Spleen (tissue), 7 donors: ENCODE measurements around the gene PTGER2.

Source experiments
- POLR2A ChIP-seq, 3 donors: fragments of 450-650 bp; IDR thresholded peaks; one replicate each; pipeline ENCODE4 v1.5.1; 2017; ENCODE audit warnings: antibody characterized with exemption in 3 of 3, mild to moderate bottlenecking in 1 of 3
- POLR2AphosphoS5 ChIP-seq, 3 donors: sonication (generic); formaldehyde crosslinking; IDR thresholded peaks; one replicate each; pipeline ENCODE4 v1.5.1; 2017; ENCODE audit warnings: antibody characterized with exemption in 3 of 3
- TF ChIP-seq, protein P1 (sequence below), 11 experiments: fragments of 200-600 bp in 7 of 11; fragments of 450-650 bp in 4 of 11; sonication (generic) in 4 of 11; IDR thresholded peaks in 8 of 11; conservative IDR thresholded peaks in 3 of 11; 1 replicate in 7 of 11; 2 replicates in 4 of 11; pipeline versions ENCODE4 v1.4.0 to v1.8.0; 2016 to 2021; ENCODE audit warnings: antibody characterized with exemption in 11 of 11, inconsistent platforms in 4 of 11, mild to moderate bottlenecking in 1 of 11
- donor health status: DM: no; HTN: no; CAD: no; lungs with moderate emphysema.
- donor health status: DM: no; HTN: no; CAD: no.
- donor health status: DM: no; HTN: no; CAD: no.

DNA sequence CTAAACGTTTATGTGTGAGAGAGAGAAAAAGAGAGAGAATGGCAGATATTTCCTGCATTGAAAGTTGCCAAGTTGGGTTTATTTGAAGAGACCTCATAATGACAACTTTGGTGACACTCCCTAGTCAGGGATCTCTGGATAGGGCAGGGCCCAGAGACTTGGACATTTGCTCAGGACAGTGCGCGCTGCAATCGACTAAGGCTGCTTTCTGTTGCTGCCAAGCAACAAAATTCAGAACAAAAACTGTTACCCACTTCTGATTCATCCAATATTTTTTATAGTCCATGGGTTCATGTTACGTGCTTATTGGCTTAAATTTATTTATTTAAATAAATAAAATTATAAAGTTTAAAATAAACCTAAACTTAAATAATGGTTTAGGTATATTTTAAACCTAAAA lies 34.2 kb downstream of the PTGER2 start:
- TF ChIP-seq, protein P1, sequence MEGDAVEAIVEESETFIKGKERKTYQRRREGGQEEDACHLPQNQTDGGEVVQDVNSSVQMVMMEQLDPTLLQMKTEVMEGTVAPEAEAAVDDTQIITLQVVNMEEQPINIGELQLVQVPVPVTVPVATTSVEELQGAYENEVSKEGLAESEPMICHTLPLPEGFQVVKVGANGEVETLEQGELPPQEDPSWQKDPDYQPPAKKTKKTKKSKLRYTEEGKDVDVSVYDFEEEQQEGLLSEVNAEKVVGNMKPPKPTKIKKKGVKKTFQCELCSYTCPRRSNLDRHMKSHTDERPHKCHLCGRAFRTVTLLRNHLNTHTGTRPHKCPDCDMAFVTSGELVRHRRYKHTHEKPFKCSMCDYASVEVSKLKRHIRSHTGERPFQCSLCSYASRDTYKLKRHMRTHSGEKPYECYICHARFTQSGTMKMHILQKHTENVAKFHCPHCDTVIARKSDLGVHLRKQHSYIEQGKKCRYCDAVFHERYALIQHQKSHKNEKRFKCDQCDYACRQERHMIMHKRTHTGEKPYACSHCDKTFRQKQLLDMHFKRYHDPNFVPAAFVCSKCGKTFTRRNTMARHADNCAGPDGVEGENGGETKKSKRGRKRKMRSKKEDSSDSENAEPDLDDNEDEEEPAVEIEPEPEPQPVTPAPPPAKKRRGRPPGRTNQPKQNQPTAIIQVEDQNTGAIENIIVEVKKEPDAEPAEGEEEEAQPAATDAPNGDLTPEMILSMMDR (IDR thresholded peaks at IDR 0.05 in 8 of 11, conservative IDR thresholded peaks at IDR 0.05 in 3 of 11): no peak
- no peak for TF ChIP-seq POLR2AphosphoS5 (IDR thresholded peaks at IDR 0.05)
- no peak for TF ChIP-seq POLR2A (IDR thresholded peaks at IDR 0.05)
